Neural progenitor cell (in vitro differentiated cells): ENCODE data around the gene ARF6.

Source experiments
- EZH2 ChIP-seq: fragments of 200-600 bp; sonication (generic); IDR thresholded peaks from 2 replicates; pipeline ENCODE4 v1.6.1; 2017; ENCODE audit warnings: antibody characterized with exemption, mild to moderate bottlenecking, moderate library complexity
- TF ChIP-seq, protein P1 (sequence below): fragments of 200-600 bp; sonication (generic); IDR thresholded peaks from 2 replicates; pipeline ENCODE4 v1.5.1; 2017; ENCODE audit warnings: antibody characterized with exemption, mild to moderate bottlenecking

DNA sequence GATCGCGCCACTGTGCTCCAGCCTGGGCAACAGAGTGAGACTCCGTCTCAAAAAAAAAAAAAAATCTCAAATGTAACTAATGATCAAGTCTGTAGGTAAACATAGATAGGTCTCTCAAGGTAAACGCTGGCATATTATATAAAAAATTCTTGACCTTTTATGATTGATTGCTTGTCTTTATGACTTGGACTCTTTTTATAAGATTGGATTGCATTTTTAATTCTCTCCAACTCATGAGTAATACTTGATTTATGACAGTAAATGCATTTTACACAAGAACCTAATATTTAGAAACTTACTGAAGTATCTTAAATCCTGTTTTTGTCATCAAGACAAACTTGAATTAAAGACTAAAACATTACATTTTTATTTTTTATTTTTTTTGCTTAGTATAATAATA lies 16.1 kb downstream of the ARF6 start:
- no peak for TF ChIP-seq EZH2
- TF ChIP-seq, protein P1, sequence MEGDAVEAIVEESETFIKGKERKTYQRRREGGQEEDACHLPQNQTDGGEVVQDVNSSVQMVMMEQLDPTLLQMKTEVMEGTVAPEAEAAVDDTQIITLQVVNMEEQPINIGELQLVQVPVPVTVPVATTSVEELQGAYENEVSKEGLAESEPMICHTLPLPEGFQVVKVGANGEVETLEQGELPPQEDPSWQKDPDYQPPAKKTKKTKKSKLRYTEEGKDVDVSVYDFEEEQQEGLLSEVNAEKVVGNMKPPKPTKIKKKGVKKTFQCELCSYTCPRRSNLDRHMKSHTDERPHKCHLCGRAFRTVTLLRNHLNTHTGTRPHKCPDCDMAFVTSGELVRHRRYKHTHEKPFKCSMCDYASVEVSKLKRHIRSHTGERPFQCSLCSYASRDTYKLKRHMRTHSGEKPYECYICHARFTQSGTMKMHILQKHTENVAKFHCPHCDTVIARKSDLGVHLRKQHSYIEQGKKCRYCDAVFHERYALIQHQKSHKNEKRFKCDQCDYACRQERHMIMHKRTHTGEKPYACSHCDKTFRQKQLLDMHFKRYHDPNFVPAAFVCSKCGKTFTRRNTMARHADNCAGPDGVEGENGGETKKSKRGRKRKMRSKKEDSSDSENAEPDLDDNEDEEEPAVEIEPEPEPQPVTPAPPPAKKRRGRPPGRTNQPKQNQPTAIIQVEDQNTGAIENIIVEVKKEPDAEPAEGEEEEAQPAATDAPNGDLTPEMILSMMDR, result no peak
